Vagina (tissue), 2 donors: ENCODE data around the gene POLE4.

Source experiments
- CTCF ChIP-seq, 3 experiments: fragments of 450-650 bp in 2 of 3; fragments of 200-600 bp in 1 of 3; sonication (generic) in 1 of 3; IDR thresholded peaks; one replicate each; pipeline ENCODE4 v1.5.1; 2017 to 2019; ENCODE audit warnings: antibody characterized with exemption in 3 of 3, mild to moderate bottlenecking in 2 of 3, moderate library complexity in 2 of 3
- POLR2A ChIP-seq, 2 donors: fragments of 450-650 bp; IDR thresholded peaks; one replicate each; pipeline ENCODE4 v1.6.1; 2017; ENCODE audit warnings: antibody characterized with exemption in 2 of 2, mild to moderate bottlenecking in 2 of 2, moderate library complexity in 2 of 2
- POLR2AphosphoS5 ChIP-seq, 2 donors: sonication (generic); formaldehyde crosslinking; IDR thresholded peaks; one replicate each; pipeline ENCODE4 v1.9.0; 2017; ENCODE audit warnings: antibody characterized with exemption in 2 of 2, mild to moderate bottlenecking in 2 of 2, low read depth in 1 of 2; ENCODE audit not compliant: insufficient read depth in 1 of 2

DNA sequence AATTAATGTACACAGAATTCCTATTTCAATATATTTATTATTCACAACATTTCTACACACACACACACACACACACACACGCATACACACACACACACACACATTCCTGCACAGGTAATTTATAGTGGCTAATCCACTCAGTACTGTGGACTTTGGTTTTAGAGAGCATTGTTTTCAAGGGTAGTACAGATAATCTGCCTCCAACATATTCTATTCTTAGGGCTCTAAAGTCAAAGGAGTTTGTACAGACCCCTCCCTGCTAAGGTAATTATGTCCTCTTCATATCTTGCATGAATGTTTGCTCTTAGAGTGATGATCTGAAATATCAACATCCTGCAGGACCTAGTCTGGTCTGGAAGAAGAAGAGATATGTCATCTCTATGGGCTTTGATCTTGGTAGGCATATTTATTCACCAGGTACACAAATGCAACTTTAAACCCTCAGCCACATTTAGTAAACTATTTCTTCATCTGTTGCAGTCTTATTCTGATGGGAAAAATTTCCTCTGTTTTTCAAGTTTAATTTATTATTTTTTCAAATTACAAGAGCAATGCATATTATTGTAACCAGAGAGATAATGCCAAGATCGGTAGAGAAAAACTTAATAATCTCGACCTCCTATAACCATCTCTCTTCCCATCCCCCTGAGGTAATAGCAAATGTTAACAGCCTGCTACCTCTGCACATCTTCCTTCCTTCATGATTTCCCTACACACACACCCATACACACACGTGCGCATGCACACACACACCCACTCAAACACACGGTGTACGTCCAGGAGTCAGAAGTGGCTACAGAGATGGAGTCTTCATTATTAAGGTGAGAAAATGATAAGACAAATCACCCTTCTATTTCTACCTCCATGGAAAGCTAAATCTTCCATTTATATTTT is 18.3 kb upstream of the POLE4 start:
- no peak for TF ChIP-seq CTCF (IDR thresholded peaks at IDR 0.05)
- no peak for TF ChIP-seq POLR2A (IDR thresholded peaks at IDR 0.05)
- no peak for TF ChIP-seq POLR2AphosphoS5 (IDR thresholded peaks at IDR 0.05; ENCODE audit: insufficient read depth in 1 of 2, low read depth in 1 of 2)
